Measurements from ENCODE around the gene HPDL. TPM values are rescaled to one million over a fixed set of nuclear protein-coding genes. Genes with fewer than 3 reads are reported as not detected.

Gene HPDL
- total RNA-seq, 4 donors from 2014 or later = 1.7 to 2.4 (median 1.7) TPM; not detected in 1

DNA sequence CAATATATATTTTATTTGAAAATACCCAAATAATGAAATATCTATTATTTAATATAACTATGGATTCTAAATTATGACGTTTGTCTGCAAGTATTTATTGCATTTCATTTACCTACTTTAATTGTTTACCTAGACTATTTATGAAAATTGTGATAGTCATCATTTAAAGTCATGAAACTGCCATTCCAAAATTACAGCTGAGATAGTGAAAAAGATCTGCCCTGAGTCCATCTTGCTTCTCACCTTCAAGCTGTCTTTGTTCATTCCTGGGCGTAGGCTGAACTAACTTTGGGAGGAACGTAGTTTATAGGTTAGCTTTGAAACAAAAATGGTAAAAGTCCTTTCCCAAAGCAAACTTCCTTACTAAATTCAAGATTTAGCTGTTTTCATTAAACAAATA is 12.4 kb upstream of the HPDL start:
- Histone ChIP-seq H3K27me3 (no peaks in the 10 kb centered on the region), H3K36me3 (no peaks in the 10 kb centered on the region), H3K27ac (no peak overlapping the region), H3K9me3 (no peaks in the 10 kb centered on the region), H3K4me3 (no peak overlapping the region), H3K4me1 (no peaks in the 10 kb centered on the region)
- 86 to 88% methylated on average over 3 of the region's 3 CpGs for WGBS, 2 donors
- TF ChIP-seq EP300 (IDR thresholded peaks at IDR 0.05) (no peak), POLR2A (IDR thresholded peaks at IDR 0.05) (no peak)
- TF ChIP-seq, protein P1, sequence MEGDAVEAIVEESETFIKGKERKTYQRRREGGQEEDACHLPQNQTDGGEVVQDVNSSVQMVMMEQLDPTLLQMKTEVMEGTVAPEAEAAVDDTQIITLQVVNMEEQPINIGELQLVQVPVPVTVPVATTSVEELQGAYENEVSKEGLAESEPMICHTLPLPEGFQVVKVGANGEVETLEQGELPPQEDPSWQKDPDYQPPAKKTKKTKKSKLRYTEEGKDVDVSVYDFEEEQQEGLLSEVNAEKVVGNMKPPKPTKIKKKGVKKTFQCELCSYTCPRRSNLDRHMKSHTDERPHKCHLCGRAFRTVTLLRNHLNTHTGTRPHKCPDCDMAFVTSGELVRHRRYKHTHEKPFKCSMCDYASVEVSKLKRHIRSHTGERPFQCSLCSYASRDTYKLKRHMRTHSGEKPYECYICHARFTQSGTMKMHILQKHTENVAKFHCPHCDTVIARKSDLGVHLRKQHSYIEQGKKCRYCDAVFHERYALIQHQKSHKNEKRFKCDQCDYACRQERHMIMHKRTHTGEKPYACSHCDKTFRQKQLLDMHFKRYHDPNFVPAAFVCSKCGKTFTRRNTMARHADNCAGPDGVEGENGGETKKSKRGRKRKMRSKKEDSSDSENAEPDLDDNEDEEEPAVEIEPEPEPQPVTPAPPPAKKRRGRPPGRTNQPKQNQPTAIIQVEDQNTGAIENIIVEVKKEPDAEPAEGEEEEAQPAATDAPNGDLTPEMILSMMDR (IDR thresholded peaks at IDR 0.05) = no peak
- no peak for DNase-seq (ENCODE audit: low spot score in 2 of 2)

DNA sequence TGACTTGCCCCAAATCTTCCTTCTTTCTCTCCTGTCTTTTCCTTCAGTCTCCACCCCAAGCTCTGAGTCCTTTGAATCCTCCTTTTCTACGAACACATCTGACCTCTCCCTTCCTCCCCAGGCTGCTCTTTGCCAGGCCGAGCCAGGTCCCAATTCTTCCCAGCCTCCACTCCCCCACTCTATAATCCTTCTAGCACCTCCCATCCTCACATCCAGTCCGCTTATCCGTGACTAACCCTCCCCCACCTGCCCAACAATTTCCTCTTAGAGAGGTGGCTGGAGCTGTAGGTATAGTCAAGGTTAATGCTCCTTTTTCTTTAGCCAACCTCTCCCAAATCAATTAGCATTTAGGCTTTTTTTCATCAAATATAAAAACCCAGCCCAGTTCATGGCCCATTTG is 9.5 kb upstream of the HPDL start:
- Histone ChIP-seq H3K27me3 (no peaks in the 10 kb centered on the region), H3K9me3 (no peaks in the 10 kb centered on the region), H3K27ac (no peak overlapping the region), H3K4me3 (no peak overlapping the region), H3K36me3 (no peaks in the 10 kb centered on the region), H3K4me1 (no peaks in the 10 kb centered on the region)
- WGBS, 2 donors = 63 to 69% methylated on average over 4 of the region's 4 CpGs
- no peak for DNase-seq (ENCODE audit: low spot score in 2 of 2)
- TF ChIP-seq, protein P1 (IDR thresholded peaks at IDR 0.05) = no peak
- TF ChIP-seq POLR2A (IDR thresholded peaks at IDR 0.05) = no peak
- TF ChIP-seq EP300 (IDR thresholded peaks at IDR 0.05) = no peak

DNA sequence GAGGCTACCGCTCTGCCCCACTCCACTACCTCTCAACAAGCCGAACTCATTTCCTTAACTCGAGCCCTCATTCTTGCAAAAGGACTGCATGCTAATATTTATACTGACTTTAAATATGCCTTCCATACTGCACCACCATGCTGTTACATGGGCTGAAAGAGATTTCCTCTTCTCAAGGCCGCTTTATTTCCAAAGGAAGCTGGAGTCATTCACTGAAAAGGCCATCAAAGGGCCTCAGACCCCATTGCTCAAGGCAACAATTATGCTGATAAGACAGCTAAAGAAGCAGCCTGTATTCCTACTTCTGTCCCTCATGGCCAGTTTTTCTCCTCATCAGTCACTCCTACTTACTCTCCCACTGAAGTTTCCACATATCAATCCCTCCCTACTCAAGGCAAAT is 6.9 kb upstream of the HPDL start:
- TF ChIP-seq POLR2A (IDR thresholded peaks at IDR 0.05) (no peak), EP300 (IDR thresholded peaks at IDR 0.05) (no peak)
- TF ChIP-seq, protein P1 (IDR thresholded peaks at IDR 0.05) = no peak
- H3K9me3 ChIP-seq = no peaks in the 10 kb centered on the region
- 71 to 72% methylated on average over 4 of the region's 4 CpGs for WGBS, 2 donors
- H3K4me3 ChIP-seq = no peak overlapping the region
- no peaks in the 10 kb centered on the region for H3K4me1 ChIP-seq
- no peaks in the 10 kb centered on the region for H3K27me3 ChIP-seq
- DNase-seq (ENCODE audit: low spot score in 2 of 2) = no peak
- H3K27ac ChIP-seq = no peak overlapping the region
- no peaks in the 10 kb centered on the region for H3K36me3 ChIP-seq

DNA sequence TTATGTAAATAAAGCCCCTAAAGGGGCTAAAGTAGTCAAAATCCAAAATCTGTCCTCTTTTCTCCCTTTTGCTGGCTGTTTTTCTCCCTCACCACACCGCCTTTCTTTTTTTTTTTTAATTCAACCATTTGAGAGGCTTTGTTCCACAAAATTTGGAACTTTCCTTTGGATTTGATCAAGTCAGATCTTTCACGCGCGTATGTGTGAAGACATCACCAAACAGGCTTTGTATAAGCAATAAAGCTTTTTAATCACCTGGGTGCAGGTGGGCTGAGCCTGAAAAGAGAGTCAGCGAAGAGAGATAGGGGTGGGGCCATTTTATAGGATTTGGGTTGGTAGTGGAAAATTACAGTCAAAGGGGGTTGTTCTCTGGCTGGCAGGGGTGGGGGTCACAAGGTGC is 5.3 kb upstream of the HPDL start:
- H3K27me3 ChIP-seq = no peaks in the 10 kb centered on the region
- TF ChIP-seq EP300 (IDR thresholded peaks at IDR 0.05) = no peak
- TF ChIP-seq, protein P1 (IDR thresholded peaks at IDR 0.05) = no peak
- 83 to 89% methylated on average over 5 of the region's 5 CpGs for WGBS, 2 donors

DNA sequence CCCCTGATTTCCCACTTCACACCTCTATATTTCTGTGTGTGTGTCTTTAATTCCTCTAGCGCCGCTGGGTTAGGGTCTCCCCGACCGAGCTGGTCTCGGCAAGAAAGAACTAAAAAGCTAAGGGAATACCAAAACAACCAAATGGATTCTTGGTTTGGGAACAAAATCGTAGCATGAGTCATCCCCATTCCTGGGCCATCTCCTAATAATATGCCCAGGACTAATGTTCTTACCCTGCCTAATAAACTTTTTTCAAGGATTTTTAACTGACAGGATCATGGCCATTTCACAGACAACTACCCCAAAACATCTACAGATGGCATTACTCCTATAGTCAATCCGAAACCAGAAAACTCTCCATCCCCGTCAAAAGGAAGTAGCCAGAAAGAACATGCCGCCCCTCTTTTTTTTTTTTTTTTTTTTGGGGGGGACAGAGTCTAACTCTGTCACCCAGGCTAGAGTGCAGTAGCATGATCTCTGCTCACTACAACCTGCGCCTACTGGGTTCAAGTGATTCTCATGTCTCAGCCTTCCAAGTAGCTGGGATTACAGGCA is 4.1 kb upstream of the HPDL start:
- WGBS, 2 donors = 75 to 82% methylated on average over 10 of the region's 10 CpGs
- no peak for DNase-seq (ENCODE audit: low spot score in 2 of 2)
- no peak overlapping the region for H3K4me3 ChIP-seq
- H3K4me1 ChIP-seq = peaks cover 0 to 21% (median 7%) of the 10 kb centered on the region in 4 donors
- TF ChIP-seq EP300 (IDR thresholded peaks at IDR 0.05) = no peak
- TF ChIP-seq, protein P1 (IDR thresholded peaks at IDR 0.05) = no peak
- TF ChIP-seq POLR2A (IDR thresholded peaks at IDR 0.05) = no peak
- H3K27me3 ChIP-seq = no peaks in the 10 kb centered on the region
- no peaks in the 10 kb centered on the region for H3K36me3 ChIP-seq
- H3K9me3 ChIP-seq = no peaks in the 10 kb centered on the region
- no peak overlapping the region for H3K27ac ChIP-seq

More for the DNA sequence above, 5.3 kb upstream of the HPDL start:
- H3K27ac ChIP-seq = no peak overlapping the region
- peaks cover 0 to 12% (median 3%) of the 10 kb centered on the region in 4 donors for H3K4me1 ChIP-seq
- H3K9me3 ChIP-seq = no peaks in the 10 kb centered on the region
- H3K36me3 ChIP-seq = no peaks in the 10 kb centered on the region
- no peak overlapping the region for H3K4me3 ChIP-seq
- DNase-seq (ENCODE audit: low spot score in 2 of 2) = no peak
